Stimulated activated CD8-positive, alpha-beta memory T cell treated with anti-CD3 and anti-CD28 coated beads, Interleukin-4, amount 100 ng/mL, for 48 hours (primary cell): Measurements from ENCODE around the gene AFAP1.
A peak's percentile ranks its signal among the peaks of the same experiment; 100 is the strongest.

Experiments used
- DNase-seq: peaks from one replicate; pipeline ENCODE4 v3.0.0-alpha.2; 2020

The AFAP1 gene

GRCh38 chr4:7968262-7968896 lies 28.7 kb upstream of the AFAP1 start:
- no peak for DNase-seq

GRCh38 chr4:7967501-7968261 lies 28.0 kb upstream of the AFAP1 start:
- no peak for DNase-seq

GRCh38 chr4:7967063-7967440 lies 27.4 kb upstream of the AFAP1 start:
- DNase-seq: no peak

GRCh38 chr4:7966281-7967062 lies 26.8 kb upstream of the AFAP1 start:
- DNase-seq: no peak

GRCh38 chr4:7964890-7965662 lies 25.4 kb upstream of the AFAP1 start:
- peak; percentile 60 for DNase-seq

- peak; percentile 60 for DNase-seq
These were observed 24.8 kb upstream of the AFAP1 start for GRCh38 chr4:7964459-7964858.

GRCh38 chr4:7963691-7964090 lies 24.0 kb upstream of the AFAP1 start:
- no peak for DNase-seq

- DNase-seq: no peak
These were observed 23.2 kb upstream of the AFAP1 start for GRCh38 chr4:7962609-7963508.

- peak; percentile 87 for DNase-seq
These were observed 21.4 kb upstream of the AFAP1 start for GRCh38 chr4:7960790-7961655.

GRCh38 chr4:7960017-7960789 lies 20.5 kb upstream of the AFAP1 start:
- peak; percentile 66 for DNase-seq

- DNase-seq: no peak
These were observed 19.4 kb upstream of the AFAP1 start for GRCh38 chr4:7959078-7959477.

- no peak for DNase-seq
These were observed 17.4 kb upstream of the AFAP1 start for GRCh38 chr4:7956934-7957656.

- DNase-seq: no peak
These were observed 16.7 kb upstream of the AFAP1 start for GRCh38 chr4:7956270-7956808.

- no peak for DNase-seq
These were observed 15.7 kb upstream of the AFAP1 start for GRCh38 chr4:7955393-7955792.

- no peak for DNase-seq
These were observed 13.0 kb upstream of the AFAP1 start for GRCh38 chr4:7952615-7953014.

GRCh38 chr4:7950301-7951092 lies 10.8 kb upstream of the AFAP1 start:
- no peak for DNase-seq

- DNase-seq: no peak
These were observed 10.1 kb upstream of the AFAP1 start for GRCh38 chr4:7949759-7950158.

- no peak for DNase-seq
These were observed 8.3 kb upstream of the AFAP1 start for GRCh38 chr4:7947927-7948326.
